CD4-positive, CD25-positive, alpha-beta regulatory T cell (primary cell): ENCODE measurements around the gene FGF3. TPM values are rescaled to one million over a fixed set of nuclear protein-coding genes. Genes with fewer than 3 reads are reported as not detected.
"Not testable (repeated sequence)": the region's sequence is repeated elsewhere in the genome, so short reads cannot be mapped to it uniquely, and the experiment has no call there.

Experiments
- ATAC-seq, 2 donors: fragments of 150-1000 bp; cut with Tn5 transposase; one replicate each; pipeline ENCODE4 v1.10.0; 2021; ENCODE audit warnings: low read depth in 2 of 2, moderate number of reproducible peaks in 2 of 2, moderate library complexity in 1 of 2
- DNase-seq, 3 donors: peaks; one replicate each; pipeline versions ENCODE4 v3.0.0 to v3.0.0-alpha.2; 2012 to 2022; ENCODE audit warnings: mixed read lengths in 1 of 3
- H3K27ac ChIP-seq: one replicate; pipeline ENCODE4 v1.7.0; 2013; ENCODE audit warnings: mild to moderate bottlenecking, low read length; ENCODE audit not compliant: insufficient read depth, poor library complexity, severe bottlenecking
- H3K27me3 ChIP-seq: one replicate; pipeline ENCODE4 v1.7.0; 2013; ENCODE audit warnings: low read length; ENCODE audit not compliant: control insufficient read depth, insufficient read depth
- H3K36me3 ChIP-seq: one replicate; pipeline ENCODE4 v1.7.0; 2013; ENCODE audit warnings: mild to moderate bottlenecking, low read length, moderate library complexity; ENCODE audit not compliant: control insufficient read depth, insufficient read depth
- H3K4me1 ChIP-seq: 2 replicates; pipeline ENCODE4 v1.7.0; 2013; ENCODE audit warnings: mild to moderate bottlenecking, low read length; ENCODE audit not compliant: insufficient read depth, control insufficient read depth, poor library complexity, severe bottlenecking
- H3K4me3 ChIP-seq: one replicate; pipeline ENCODE4 v1.7.0; 2013; ENCODE audit warnings: low read depth, mild to moderate bottlenecking, low read length, moderate library complexity
- H3K9me3 ChIP-seq, 2 experiments: 1 replicate in 1 of 2; 2 replicates in 1 of 2; pipeline ENCODE4 v1.7.0; 2013; ENCODE audit warnings: low read length in 2 of 2, mild to moderate bottlenecking in 1 of 2, moderate library complexity in 1 of 2; ENCODE audit not compliant: control insufficient read depth in 2 of 2
- H3K27ac Mint-ChIP-seq, 3 donors: one replicate each; pipeline ENCODE4 v1.8.0; 2020 to 2022; ENCODE audit warnings: mild to moderate bottlenecking in 3 of 3, mixed read lengths in 3 of 3, moderate library complexity in 2 of 3
- H3K27me3 Mint-ChIP-seq: one replicate; pipeline ENCODE4 v1.8.0; 2022; ENCODE audit warnings: mild to moderate bottlenecking, mixed read lengths
- H3K36me3 Mint-ChIP-seq: one replicate; pipeline ENCODE4 v1.8.0; 2020; ENCODE audit warnings: mixed read lengths
- H3K4me1 Mint-ChIP-seq, 4 donors: one replicate each; pipeline ENCODE4 v1.8.0; 2020 to 2022; ENCODE audit warnings: mixed read lengths in 4 of 4, mild to moderate bottlenecking in 1 of 4
- H3K4me3 Mint-ChIP-seq, 4 donors: one replicate each; pipeline ENCODE4 v1.8.0; 2020 to 2022; ENCODE audit warnings: mild to moderate bottlenecking in 4 of 4, mixed read lengths in 4 of 4, moderate library complexity in 3 of 4
- H3K9me3 Mint-ChIP-seq, 7 donors: one replicate each; pipeline ENCODE4 v1.8.0; 2020 to 2022; ENCODE audit warnings: mixed read lengths in 7 of 7, mild to moderate bottlenecking in 3 of 7, moderate library complexity in 2 of 7
- polyA plus RNA-seq, 4 donors: library from polyadenylated mRNA; unstranded; fragments of 300-500 nt; fragmentation: Illumina TruSeq; gene quantifications; one replicate each; pipeline ENCODE4 v1.2.3, GENCODE V29; 2021
- total RNA-seq: library from RNA; stranded (reverse); gene quantifications from one replicate; pipeline ENCODE4 v1.2.3, GENCODE V29; 2022

Gene FGF3
- total and polyA plus RNA-seq, 5 donors from 2014 or later, result not detected

GRCh38 chr11:69775163-69775755 lies 44.0 kb downstream of the FGF3 start, which contains the start of gene FGF4:
FGF4 (minus strand) TSS chr11:69775341; CDS start chr11:69775084, 257 bp downstream.
- ATAC-seq (no peak), DNase-seq (no peak)
- Mint-ChIP-seq H3K27ac (no peak within 1 kb of the TSS), H3K36me3 (no peaks in the 10 kb centered on the region), H3K9me3 (no peaks in the 10 kb centered on the region), H3K4me1 (no peaks in the 10 kb centered on the region), H3K4me3 (no peak within 1 kb of the TSS), H3K27me3 (peaks cover 38% of the 10 kb centered on the region)
- Histone ChIP-seq H3K27me3 (peaks cover 7% of the 10 kb centered on the region), H3K9me3 (no peaks in the 10 kb centered on the region), H3K36me3 (no peaks in the 10 kb centered on the region), H3K27ac (no peak within 1 kb of the TSS), H3K4me1 (no peaks in the 10 kb centered on the region), H3K4me3 (no peak within 1 kb of the TSS)

GRCh38 chr11:69774354-69775162 lies 44.7 kb downstream of the FGF3 start:
- Histone ChIP-seq H3K36me3 (no peaks in the 10 kb centered on the region), H3K4me1 (no peaks in the 10 kb centered on the region), H3K27ac (no peak overlapping the region), H3K9me3 (no peaks in the 10 kb centered on the region), H3K4me3 (no peak overlapping the region), H3K27me3 (peaks cover 7% of the 10 kb centered on the region)
- H3K9me3 Mint-ChIP-seq, result no peaks in the 10 kb centered on the region
- ATAC-seq (no peak), DNase-seq (no peak)
- H3K4me1 Mint-ChIP-seq, result no peaks in the 10 kb centered on the region
- no peak overlapping the region for H3K4me3 Mint-ChIP-seq
- peaks cover 40% of the 10 kb centered on the region for H3K27me3 Mint-ChIP-seq
- no peaks in the 10 kb centered on the region for H3K36me3 Mint-ChIP-seq
- H3K27ac Mint-ChIP-seq, result no peak overlapping the region

GRCh38 chr11:69773626-69774353 lies 45.4 kb downstream of the FGF3 start:
- DNase-seq (no peak), ATAC-seq (no peak)
- peaks cover 40% of the 10 kb centered on the region for H3K27me3 Mint-ChIP-seq
- Histone ChIP-seq H3K27ac (no peak overlapping the region), H3K36me3 (no peaks in the 10 kb centered on the region), H3K4me1 (no peaks in the 10 kb centered on the region), H3K9me3 (no peaks in the 10 kb centered on the region), H3K27me3 (peaks cover 7% of the 10 kb centered on the region), H3K4me3 (no peak overlapping the region)
- no peak overlapping the region for H3K27ac Mint-ChIP-seq
- H3K4me3 Mint-ChIP-seq, result no peak overlapping the region
- no peaks in the 10 kb centered on the region for H3K4me1 Mint-ChIP-seq
- no peaks in the 10 kb centered on the region for H3K9me3 Mint-ChIP-seq
- no peaks in the 10 kb centered on the region for H3K36me3 Mint-ChIP-seq

GRCh38 chr11:69771466-69771865 lies 47.8 kb downstream of the FGF3 start:
- H3K9me3 ChIP-seq, result no peaks in the 10 kb centered on the region
- H3K4me3 ChIP-seq, result no peak overlapping the region
- no peak overlapping the region for H3K27ac Mint-ChIP-seq
- no peaks in the 10 kb centered on the region for H3K36me3 Mint-ChIP-seq
- H3K9me3 Mint-ChIP-seq, result peaks cover 0 to 3% (median 0%) of the 10 kb centered on the region in 7 donors
- no peaks in the 10 kb centered on the region for H3K4me1 Mint-ChIP-seq
- peaks cover 29% of the 10 kb centered on the region for H3K27me3 Mint-ChIP-seq
- no peak overlapping the region for H3K4me3 Mint-ChIP-seq
- no peaks in the 10 kb centered on the region for H3K4me1 ChIP-seq
- H3K27ac ChIP-seq, result no peak overlapping the region
- no peaks in the 10 kb centered on the region for H3K36me3 ChIP-seq
- no peak for DNase-seq
- H3K27me3 ChIP-seq, result peaks cover 7% of the 10 kb centered on the region
- no peak for ATAC-seq

GRCh38 chr11:69770540-69770939 lies 48.7 kb downstream of the FGF3 start:
- no peaks in the 10 kb centered on the region for H3K9me3 ChIP-seq
- H3K4me3 Mint-ChIP-seq, result no peak overlapping the region
- no peak for ATAC-seq

GRCh38 chr11:69765498-69765995 lies 53.7 kb downstream of the FGF3 start:
- Histone ChIP-seq H3K4me3 (no peak overlapping the region), H3K27me3 (no peaks in the 10 kb centered on the region), H3K27ac (no peak overlapping the region), H3K36me3 (no peaks in the 10 kb centered on the region), H3K9me3 (no peaks in the 10 kb centered on the region), H3K4me1 (no peaks in the 10 kb centered on the region)
- no peak for DNase-seq
- Mint-ChIP-seq H3K4me3 (no peak overlapping the region), H3K36me3 (no peaks in the 10 kb centered on the region), H3K27ac (no peak overlapping the region), H3K4me1 (no peaks in the 10 kb centered on the region), H3K9me3 (peaks cover 0 to 3% (median 0%) of the 10 kb centered on the region in 7 donors), H3K27me3 (peaks cover 22% of the 10 kb centered on the region)
- no peak for ATAC-seq

More at GRCh38 chr11:69770540-69770939, 48.7 kb downstream of the FGF3 start:
- Mint-ChIP-seq H3K27ac (no peak overlapping the region), H3K9me3 (peaks cover 0 to 3% (median 0%) of the 10 kb centered on the region in 7 donors), H3K4me1 (no peaks in the 10 kb centered on the region), H3K36me3 (no peaks in the 10 kb centered on the region), H3K27me3 (peaks cover 27% of the 10 kb centered on the region)
- no peaks in the 10 kb centered on the region for H3K36me3 ChIP-seq
- no peak overlapping the region for H3K4me3 ChIP-seq
- no peak overlapping the region for H3K27ac ChIP-seq
- no peaks in the 10 kb centered on the region for H3K4me1 ChIP-seq
- H3K27me3 ChIP-seq, result peaks cover 7% of the 10 kb centered on the region
- no peak for DNase-seq

- H3K4me3 ChIP-seq, H3K9me3 Mint-ChIP-seq, H3K27ac ChIP-seq, H3K4me3 Mint-ChIP-seq, DNase-seq, H3K9me3 ChIP-seq, H3K36me3 ChIP-seq, ATAC-seq, H3K36me3 Mint-ChIP-seq, H3K27me3 ChIP-seq, H3K4me1 ChIP-seq, H3K27ac Mint-ChIP-seq, H3K4me1 Mint-ChIP-seq: not testable (repeated sequence)
- H3K27me3 Mint-ChIP-seq, result peaks cover 22% of the 10 kb centered on the region
Measured at GRCh38 chr11:69764918-69765317, 54.3 kb downstream of the FGF3 start.
